Stimulated activated CD4-positive, alpha-beta T cell treated with anti-CD3 and anti-CD28 coated beads, Interleukin-12 subunit alpha, Interleukin-12 subunit beta, amount 100 ng/mL, for 24 hours (primary cell): ENCODE measurements around the gene RABL6.

Experiments used
- DNase-seq, 2 experiments: peaks; one replicate each; pipeline ENCODE4 v3.0.0-alpha.2; 2020; ENCODE audit warnings: low read depth in 2 of 2

Gene RABL6

DNA sequence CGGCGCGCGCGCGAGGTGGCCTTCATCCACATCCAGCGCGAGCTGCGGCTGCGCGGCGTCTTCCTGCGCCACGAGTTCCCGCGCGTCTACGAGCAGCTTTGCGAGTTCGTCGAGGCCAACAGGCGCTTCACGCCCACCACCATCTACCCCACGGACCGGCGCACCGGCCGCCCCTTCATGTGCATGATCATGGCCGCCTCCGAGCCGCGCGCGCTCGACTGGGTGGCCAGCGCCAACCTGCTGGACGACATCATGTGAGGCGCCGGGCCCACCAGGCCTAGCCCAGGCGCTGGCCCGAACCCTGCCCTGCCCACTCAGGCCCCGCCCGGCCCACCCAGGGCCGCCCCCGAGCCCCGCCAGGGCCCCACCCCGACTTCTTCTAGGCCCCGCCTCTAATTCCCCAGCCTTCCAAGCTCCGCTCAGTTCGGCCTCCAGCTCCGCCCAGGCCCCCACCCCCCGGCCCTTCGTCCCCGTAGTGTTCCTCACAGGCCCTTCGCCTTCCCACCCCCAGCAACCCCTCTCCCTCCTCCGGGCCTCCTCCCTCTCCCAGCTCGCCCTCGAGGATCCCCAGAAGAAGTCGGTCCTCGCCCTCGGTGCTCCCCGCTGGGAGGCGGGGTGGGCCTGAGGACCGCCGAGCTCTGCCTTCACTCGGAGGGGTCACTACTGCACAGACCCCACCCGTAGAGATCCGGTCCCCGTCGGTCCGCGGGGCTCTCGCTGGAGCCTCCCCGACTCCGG lies 39.5 kb downstream of the RABL6 start:
- no peak for DNase-seq

DNA sequence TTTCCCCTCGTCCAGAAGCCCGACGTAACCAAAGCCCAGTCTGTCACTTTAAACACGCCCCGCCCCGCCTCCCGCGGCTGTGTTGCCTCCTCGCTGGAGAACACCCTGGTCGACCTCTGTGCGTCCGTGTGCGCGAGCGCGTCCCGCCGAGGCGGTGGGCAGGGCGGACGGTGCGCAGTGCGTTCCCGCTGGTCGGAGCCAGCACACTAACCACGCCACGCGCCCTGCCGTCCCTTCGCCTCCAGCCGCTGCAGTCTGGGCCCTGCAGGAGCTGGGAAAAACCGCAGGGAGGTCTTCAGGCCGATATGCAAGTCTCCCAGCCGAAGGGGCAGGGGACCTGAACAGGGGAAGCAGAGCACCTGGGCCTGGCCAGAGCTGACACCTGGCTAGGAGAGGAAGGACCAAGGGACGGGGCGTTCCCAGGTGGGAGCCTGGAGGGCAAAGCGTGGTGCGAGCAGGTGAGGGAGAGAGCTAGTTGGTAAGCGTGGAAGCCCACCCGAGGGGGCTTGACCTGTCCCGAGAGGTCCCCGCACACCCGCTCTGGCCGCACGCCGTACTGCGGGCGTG lies 40.2 kb downstream of the RABL6 start:
- DNase-seq = peak; percentile 46 to 87

DNA sequence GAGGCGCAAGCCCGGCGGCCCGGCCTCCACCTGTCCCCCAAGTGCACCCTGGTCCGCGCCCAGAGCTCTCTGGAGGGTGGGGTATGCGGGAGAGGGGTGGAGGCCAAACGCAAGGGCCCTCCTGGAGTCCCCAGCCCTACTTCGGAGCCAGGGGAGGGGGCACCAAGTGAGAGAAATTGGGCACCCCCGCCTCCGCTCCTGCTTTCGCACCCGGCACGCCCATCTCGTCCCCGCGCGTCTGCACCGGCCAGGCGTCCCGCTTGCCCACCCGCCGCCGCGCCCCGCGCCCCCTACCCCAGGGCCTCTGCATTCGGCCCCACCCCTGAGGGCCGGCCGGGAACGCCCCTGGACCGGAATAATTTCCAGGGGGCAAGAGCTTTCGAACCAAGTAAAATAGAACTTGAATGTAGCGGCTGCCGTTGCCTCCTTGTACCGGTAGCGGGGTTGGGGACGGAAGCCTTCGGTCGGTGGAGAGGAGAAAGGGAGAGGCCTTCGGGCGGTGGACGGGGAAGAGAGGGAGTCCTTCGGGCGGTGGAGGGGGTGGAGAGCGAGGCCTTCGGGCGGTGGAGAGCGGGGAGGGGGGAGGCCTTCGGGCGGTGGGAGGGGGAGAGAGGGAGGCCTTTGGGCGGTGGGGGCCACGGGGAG lies 40.8 kb downstream of the RABL6 start:
- DNase-seq = no peak

DNA sequence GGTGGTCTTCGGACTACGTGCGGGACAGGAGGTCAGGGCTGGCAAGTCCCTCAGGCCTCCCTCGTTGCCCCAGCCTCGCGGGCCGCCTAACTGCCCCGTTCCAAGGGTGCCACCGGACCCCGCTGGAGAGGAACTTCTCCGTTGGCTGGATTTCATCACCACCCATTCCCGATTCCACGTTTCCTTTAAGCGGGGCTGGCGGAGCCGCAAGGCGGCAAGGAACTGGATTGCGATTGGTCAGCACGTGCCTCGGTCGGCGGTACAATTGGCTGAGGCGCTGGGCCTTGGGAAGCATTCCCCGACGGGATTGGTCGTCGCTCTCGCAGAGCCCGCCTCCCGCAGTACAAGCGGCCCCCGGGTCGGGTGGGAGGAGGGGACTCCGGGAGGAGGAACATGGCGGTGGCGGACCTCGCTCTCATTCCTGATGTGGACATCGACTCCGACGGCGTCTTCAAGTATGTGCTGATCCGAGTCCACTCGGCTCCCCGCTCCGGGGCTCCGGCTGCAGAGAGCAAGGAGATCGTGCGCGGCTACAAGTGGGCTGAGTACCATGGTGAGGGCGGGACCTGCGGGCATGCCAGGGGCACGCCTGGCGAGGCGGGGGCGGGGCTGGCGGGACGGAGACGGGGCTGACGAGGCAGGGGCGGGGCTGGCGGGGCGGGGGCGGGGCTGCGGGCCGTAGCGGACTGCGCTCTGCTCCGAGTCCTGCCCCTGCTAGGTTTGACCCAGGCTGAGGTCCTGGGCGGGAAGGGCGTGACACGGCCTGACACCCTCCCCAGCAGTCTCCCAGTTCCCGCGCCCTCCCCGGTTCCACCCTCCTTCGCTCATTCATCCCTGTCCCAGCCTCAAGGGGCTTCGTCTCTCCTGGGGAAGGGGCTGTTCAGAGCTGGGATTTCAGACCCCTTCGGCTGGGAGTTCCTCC lies 41.6 kb downstream of the RABL6 start, which contains the start of gene PHPT1:
Gene PHPT1, plus strand, starts transcription at position 372 of the 922 bp plus-strand sequence. Its CDS starts 22 bp downstream, at position 394.
- DNase-seq = peak; percentile 93 to 95

DNA sequence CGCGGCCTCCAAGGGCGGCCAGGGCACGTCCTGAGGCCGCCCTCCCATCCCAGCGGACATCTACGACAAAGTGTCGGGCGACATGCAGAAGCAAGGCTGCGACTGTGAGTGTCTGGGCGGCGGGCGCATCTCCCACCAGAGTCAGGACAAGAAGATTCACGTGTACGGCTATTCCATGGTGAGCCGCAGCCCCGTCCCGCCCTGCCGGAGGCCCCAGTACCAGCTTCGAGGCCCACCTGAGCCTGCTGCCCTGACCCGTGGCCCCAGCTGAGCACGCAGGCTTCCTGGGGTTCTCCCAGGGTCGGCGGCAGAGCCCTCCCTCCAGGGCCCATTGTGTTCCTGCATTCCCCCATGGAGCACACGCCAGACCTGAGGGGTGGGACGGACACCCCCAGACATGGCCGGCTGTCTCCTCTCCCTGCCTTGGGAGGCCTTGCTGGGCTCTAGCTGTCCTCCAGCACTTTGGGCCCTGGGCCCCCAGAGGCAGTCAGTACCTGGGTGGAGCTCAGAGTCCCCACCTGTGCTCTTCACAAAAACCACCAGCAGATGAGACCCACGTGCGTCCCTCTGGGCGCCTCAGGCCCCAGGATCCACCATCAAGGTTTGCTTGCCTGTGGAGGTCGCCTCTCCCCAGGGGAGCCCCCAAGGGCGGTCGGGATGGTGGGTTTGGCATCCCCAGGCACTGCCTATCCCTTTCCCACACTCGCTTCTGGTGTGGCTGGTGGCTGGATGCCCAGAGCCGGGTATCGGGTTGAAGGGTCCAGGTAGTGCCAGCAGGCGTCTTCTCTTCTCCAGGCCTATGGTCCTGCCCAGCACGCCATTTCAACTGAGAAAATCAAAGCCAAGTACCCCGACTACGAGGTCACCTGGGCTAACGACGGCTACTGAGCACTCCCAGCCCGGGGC lies 42.5 kb downstream of the RABL6 start:
- DNase-seq = no peak

DNA sequence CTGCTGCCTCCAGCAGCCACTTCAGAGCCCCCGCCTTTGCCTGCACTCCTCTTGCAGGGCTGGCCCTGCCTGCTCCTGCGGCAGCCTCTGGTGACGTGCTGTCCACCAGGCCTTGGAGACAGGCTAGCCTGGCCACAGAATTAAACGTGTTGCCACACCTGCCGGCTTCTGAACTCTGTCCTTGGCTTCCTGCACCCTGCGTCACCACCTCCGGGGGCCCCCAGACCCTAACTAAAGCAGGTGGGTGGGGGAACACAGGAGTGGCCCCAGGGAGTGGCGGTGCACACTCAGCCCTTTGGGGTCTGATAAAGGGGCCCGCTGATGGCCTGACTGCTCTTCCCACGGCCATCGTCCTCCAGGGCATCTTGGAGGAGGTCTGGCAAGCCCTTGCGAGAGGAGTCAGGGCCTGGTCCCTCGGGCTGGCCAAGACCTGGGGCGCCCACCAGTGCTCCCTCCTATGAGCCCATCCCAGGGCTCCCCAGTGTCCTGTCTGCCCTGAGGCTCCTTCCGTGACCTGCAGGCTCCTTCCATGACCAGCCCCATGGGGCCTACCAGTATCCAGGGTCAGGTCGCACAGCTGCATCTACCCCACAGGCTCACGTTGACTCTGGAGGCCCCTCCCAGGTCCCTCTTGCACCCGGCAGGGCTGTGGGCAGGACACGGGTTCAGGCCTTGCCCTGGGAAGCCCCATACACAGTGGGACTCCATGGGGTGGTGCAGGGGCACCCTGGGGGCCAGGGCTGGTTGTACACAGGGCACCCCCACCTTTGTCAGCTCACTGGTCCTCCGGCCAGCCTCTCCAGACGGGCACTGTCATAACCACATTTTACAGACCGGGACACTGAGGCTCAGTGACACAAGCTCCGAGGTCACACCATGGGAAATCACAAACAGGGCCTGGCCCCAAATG lies 43.4 kb downstream of the RABL6 start:
- no peak for DNase-seq

DNA sequence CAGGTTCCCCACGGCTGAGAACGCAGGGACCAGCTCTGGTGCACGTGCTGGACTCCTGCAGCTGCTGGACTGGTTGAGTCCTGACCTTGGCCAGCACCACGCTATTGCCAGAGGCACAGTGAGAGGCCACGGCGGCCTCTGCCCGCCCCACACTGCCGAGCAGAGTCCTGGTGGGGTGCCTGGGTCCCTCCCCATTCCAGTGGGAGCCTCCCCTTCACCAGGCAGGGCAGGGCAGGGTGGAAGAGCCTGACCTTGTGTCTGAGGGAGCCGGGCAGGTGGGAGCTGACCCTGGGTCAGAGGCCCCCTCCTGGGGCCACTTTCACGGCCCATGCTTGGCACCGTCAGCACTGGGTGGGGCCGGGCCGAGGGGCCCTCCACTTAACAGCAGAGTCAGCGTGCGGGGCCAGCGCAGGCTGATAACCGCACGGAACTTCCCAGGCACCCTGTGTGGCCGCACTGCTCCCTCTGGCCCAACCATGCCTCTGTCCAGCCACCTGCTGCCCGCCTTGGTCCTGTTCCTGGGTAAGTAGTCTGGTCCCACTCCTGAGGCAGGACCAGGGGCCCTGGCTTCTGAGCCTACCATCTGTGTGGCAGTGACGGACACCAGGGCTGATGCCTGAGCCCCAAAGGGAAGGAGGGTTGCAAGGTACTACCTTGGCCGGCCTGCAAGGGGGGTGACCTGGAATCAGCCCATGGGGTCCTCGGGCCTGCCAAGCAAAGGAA lies 44.4 kb downstream of the RABL6 start, which contains the start of gene MAMDC4:
Gene MAMDC4, plus strand, starts transcription at position 406 of the 723 bp plus-strand sequence. Its CDS starts 71 bp downstream, at position 477.
- DNase-seq = no peak

DNA sequence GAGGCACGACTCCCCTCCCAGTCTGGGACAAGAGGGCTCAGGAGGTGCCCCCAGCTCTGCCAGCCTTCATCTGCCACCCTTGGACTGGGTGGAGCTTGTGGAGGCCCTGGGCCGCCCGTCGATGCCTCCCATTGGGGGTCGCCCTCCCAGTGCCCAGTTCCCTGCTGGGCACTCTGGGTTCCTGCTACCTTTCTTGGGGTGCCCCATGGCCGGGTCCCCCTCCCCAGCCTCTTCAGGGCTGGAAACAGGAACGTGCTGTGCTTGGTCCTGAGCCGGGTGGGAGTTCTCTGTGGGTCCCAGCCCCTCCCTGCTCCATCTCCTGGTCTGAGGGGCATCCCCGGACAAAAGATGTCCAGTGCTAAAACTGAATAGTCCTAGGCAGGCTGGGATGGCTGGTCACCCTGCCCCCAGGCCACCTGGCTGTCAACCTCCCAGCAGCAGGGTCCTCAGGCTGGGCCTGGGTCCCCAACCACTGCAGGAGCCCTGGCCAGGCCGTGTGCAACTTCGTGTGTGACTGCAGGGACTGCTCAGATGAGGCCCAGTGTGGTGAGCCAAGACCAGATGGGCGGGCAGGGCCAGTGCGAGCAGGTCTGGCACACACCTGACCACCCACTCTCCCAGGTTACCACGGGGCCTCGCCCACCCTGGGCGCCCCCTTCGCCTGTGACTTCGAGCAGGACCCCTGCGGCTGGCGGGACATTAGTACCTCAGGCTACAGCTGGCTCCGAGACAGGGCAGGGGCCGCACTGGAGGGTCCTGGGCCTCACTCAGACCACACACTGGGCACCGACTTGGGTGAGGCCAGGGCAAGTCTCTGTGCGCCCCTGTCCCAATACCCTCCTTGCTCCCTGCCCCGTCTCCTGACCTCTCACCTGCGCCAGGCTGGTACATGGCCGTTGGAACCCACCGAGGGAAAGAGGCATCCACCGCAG lies 45.2 kb downstream of the RABL6 start:
- no peak for DNase-seq

DNA sequence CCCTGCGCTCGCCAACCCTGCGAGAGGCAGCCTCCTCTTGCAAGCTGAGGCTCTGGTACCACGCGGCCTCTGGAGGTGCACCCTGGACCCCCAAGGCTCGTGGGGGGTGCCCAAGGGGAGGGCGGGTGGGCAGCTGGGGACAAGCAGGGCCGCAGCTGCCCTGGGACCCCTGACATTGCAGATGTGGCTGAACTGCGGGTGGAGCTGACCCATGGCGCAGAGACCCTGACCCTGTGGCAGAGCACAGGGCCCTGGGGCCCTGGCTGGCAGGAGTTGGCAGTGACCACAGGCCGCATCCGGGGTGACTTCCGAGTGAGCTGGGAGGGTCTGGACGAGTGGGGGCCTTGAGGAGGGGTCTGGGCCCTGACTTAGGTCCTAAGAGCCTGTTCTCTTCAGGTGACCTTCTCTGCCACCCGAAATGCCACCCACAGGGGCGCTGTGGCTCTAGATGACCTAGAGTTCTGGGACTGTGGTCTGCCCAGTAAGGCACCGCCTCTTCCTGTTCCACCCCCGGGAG lies 45.9 kb downstream of the RABL6 start:
- no peak for DNase-seq

DNA sequence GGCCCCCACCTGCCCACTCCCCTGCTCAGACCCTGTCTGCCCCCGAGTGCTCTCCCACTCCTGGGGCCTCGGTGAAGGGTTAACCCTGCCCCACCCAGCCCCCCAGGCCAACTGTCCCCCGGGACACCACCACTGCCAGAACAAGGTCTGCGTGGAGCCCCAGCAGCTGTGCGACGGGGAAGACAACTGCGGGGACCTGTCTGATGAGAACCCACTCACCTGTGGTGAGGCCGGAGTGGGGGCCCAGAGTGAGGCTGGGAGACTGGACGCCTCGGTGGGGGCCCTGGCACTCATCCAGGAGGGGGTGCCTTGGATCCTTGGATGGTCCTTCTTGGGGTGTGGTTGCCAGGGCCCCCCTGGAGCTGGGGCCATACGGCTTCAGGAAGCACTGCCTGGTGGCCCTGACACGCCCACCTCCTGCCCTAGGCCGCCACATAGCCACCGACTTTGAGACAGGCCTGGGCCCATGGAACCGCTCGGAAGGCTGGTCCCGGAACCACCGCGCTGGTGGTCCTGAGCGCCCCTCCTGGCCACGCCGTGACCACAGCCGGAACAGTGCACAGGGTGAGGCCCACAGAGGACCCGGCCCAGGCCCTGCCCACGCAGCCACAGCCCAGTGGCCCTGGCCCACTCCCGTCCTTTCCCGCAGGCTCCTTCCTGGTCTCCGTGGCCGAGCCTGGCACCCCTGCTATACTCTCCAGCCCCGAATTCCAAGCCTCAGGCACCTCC lies 46.5 kb downstream of the RABL6 start:
- no peak for DNase-seq

DNA sequence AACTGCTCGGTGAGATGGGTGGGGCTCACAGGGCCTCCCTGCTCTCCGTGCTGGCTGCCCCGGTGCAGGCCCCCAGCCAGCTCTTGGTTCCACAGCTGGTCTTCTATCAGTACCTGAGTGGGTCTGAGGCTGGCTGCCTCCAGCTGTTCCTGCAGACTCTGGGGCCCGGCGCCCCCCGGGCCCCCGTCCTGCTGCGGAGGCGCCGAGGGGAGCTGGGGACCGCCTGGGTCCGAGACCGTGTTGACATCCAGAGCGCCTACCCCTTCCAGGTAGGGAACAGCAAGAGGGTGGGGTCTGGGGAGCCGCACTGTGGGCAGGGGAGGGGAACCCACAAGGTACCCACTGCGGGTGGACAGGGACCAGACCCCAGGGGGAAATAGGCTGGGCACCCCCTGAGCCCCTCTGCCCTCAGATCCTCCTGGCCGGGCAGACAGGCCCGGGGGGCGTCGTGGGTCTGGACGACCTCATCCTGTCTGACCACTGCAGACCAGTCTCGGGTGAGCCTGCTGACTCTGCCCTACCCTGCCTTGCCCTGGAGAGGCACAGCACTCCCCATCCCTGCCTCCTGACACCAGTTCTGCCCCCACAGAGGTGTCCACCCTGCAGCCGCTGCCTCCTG lies 47.2 kb downstream of the RABL6 start:
- DNase-seq = no peak

DNA sequence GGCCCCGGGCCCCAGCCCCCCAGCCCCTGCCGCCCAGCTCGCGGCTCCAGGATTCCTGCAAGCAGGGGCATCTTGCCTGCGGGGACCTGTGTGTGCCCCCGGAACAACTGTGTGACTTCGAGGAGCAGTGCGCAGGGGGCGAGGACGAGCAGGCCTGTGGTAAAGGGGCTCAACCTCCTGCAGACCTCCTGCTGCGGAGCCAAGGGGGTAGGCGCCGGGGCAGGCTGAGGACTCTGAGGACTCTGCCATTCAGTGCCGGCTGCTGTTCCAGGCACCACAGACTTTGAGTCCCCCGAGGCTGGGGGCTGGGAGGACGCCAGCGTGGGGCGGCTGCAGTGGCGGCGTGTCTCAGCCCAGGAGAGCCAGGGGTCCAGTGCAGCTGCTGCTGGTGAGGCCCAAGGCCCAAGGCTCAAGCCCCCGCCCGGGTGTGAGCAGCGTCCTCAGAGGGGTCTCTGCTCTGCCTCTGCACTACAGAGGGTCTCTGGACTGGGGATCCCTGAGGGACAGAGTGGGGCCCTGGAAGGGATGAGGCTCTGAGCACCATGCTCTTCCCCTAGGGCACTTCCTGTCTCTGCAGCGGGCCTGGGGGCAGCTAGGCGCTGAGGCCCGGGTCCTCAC lies 47.8 kb downstream of the RABL6 start:
- no peak for DNase-seq

DNA sequence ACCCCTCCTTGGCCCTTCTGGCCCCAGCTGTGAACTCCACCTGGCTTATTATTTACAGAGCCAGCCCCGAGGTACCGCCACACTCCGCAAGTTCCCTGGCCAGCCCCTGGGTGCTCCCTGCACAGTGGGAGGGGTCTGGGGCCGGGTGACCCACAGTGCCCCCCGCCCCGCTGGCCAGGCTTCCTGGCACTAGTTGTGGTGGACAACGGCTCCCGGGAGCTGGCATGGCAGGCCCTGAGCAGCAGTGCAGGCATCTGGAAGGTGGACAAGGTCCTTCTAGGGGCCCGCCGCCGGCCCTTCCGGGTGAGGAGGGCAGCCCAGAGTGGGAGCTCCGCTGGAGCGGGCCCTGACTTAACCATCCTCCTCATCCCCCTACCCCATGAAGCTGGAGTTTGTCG lies 48.3 kb downstream of the RABL6 start:
- no peak for DNase-seq

DNA sequence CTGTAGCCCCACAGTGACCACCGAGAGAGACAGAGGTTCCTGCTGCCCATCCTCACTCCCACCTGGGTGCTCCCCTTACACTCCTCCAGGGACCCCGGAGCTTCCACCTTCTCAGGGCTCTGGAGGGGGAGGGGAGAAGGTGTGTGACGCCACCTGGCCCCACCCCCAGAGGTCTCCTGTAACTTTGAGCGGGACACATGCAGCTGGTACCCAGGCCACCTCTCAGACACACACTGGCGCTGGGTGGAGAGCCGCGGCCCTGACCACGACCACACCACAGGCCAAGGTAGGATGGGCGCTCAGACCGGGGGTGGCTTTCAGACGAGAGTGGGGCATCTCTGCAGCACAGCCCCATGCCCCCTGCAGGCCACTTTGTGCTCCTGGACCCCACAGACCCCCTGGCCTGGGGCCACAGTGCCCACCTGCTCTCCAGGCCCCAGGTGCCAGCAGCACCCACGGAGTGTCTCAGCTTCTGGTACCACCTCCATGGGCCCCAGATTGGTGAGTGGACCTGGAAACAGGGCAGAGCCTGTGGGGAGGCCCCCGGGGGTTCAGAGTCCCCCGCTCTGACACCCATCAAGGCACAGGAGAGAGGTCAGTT lies 48.9 kb downstream of the RABL6 start:
- no peak for DNase-seq

DNA sequence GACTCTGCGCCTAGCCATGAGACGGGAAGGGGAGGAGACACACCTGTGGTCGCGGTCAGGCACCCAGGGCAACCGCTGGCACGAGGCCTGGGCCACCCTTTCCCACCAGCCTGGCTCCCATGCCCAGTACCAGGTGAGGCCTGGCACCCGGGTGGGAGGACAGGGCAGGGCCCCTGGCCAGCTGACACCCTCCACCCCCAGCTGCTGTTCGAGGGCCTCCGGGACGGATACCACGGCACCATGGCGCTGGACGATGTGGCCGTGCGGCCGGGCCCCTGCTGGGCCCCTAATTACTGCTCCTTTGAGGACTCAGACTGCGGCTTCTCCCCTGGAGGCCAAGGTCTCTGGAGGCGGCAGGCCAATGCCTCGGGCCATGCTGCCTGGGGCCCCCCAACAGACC lies 49.4 kb downstream of the RABL6 start:
- no peak for DNase-seq
